B cell (primary cell): ENCODE measurements around the gene CALML5. TPM values are rescaled to one million over a fixed set of nuclear protein-coding genes. Genes with fewer than 3 reads are reported as not detected.

Source experiments
- ATAC-seq: fragments of 200-7000 bp; cut with Tn5 transposase; one replicate; pipeline ENCODE4 v1.10.0; 2021; ENCODE audit warnings: low read depth, mild to moderate bottlenecking, moderate number of reproducible peaks, moderate library complexity
- CTCF ChIA-PET: fragments of 350-600 bp; sonication (Branson Sonifier 250); formaldehyde crosslinking; loops from one replicate; lab custom pipeline; 2021; ENCODE audit warnings: antibody characterized with exemption, inconsistent platforms; lab: Charles Lee
- POLR2A ChIA-PET: fragments of 350-600 bp; sonication (Branson Sonifier 250); formaldehyde crosslinking; loops from one replicate; lab custom pipeline; 2021; ENCODE audit warnings: antibody characterized with exemption; lab: Charles Lee
- DNase-seq: peaks from one replicate; pipeline ENCODE4 v3.0.0; 2013
- H2AFZ ChIP-seq: 2 replicates; pipeline ENCODE4 v1.6.1; 2012; ENCODE audit warnings: mild to moderate bottlenecking, low read depth, low read length; ENCODE audit not compliant: insufficient read depth, poor library complexity, severe bottlenecking
- H3K27ac ChIP-seq, 2 donors: 1 replicate in 1 of 2; 2 replicates in 1 of 2; pipeline ENCODE4 v1.5.1; 2012 to 2013; ENCODE audit warnings: low read length in 2 of 2, mild to moderate bottlenecking in 2 of 2, moderate library complexity in 1 of 2
- H3K27me3 ChIP-seq, 4 experiments: fragments of 200-600 bp in 1 of 4; sonication (generic) in 1 of 4; replicated peaks in 1 of 4; 1 replicate in 2 of 4; 2 replicates in 2 of 4; pipeline versions ENCODE4 v1.6.1 to v1.7.0; 2013 to 2016; ENCODE audit warnings: low read length in 3 of 4, mild to moderate bottlenecking in 2 of 4, mixed read lengths in 1 of 4, moderate library complexity in 1 of 4; ENCODE audit not compliant: insufficient read depth in 4 of 4, control insufficient read depth in 3 of 4; ENCODE audit errors: control extremely low read depth in 1 of 4
- H3K36me3 ChIP-seq, 2 experiments: replicated peaks in 1 of 2; 1 replicate in 1 of 2; 2 replicates in 1 of 2; pipeline versions ENCODE4 v1.6.1 to v1.7.1; 2013; ENCODE audit warnings: low read length in 1 of 2; ENCODE audit not compliant: insufficient read depth in 2 of 2, control insufficient read depth in 1 of 2; ENCODE audit errors: control extremely low read depth in 1 of 2, extremely low read depth in 1 of 2
- H3K4me1 ChIP-seq, 2 donors: fragments of 200-600 bp in 1 of 2; sonication (generic) in 1 of 2; 1 replicate in 1 of 2; 2 replicates in 1 of 2; pipeline versions ENCODE4 v1.5.1 to v1.6.1; 2013 to 2017; ENCODE audit warnings: low read length in 2 of 2; ENCODE audit not compliant: control insufficient read depth in 2 of 2, insufficient read depth in 2 of 2
- H3K4me2 ChIP-seq: replicated peaks from 2 replicates; pipeline ENCODE3; 2012; ENCODE audit warnings: mild to moderate bottlenecking, low read depth, low read length; ENCODE audit not compliant: poor library complexity, severe bottlenecking
- H3K4me3 ChIP-seq, 5 experiments: fragments of 200-600 bp in 1 of 5; sonication (generic) in 1 of 5; 1 replicate in 3 of 5; 2 replicates in 2 of 5; pipeline versions ENCODE4 v1.5.1 to v1.7.0; 2011 to 2016; ENCODE audit warnings: low read length in 4 of 5, mild to moderate bottlenecking in 4 of 5, low read depth in 2 of 5, control low read depth in 1 of 5, moderate library complexity in 1 of 5; ENCODE audit not compliant: insufficient read depth in 1 of 5; ENCODE audit errors: control extremely low read depth in 1 of 5, extremely low read depth in 1 of 5
- H3K79me2 ChIP-seq: fragments of 200-600 bp; sonication (generic); one replicate; pipeline ENCODE4 v1.6.0; 2016; ENCODE audit warnings: low read length; ENCODE audit not compliant: control insufficient read depth, insufficient read depth
- H3K9ac ChIP-seq: fragments of 200-600 bp; sonication (generic); 2 replicates; pipeline ENCODE4 v1.6.1; 2017; ENCODE audit warnings: mild to moderate bottlenecking, low read length, moderate library complexity
- H3K9me3 ChIP-seq, 3 donors: one replicate each; pipeline versions ENCODE4 v1.6.1 to v1.7.1; 2013; ENCODE audit warnings: low read length in 2 of 3; ENCODE audit not compliant: control insufficient read depth in 2 of 3, insufficient read depth in 1 of 3; ENCODE audit errors: control extremely low read depth in 1 of 3
- H4K20me1 ChIP-seq: 2 replicates; pipeline ENCODE4 v1.6.0; 2012; ENCODE audit warnings: mild to moderate bottlenecking, low read length; ENCODE audit not compliant: insufficient read depth, control insufficient read depth, poor library complexity, severe bottlenecking
- H3K27ac Mint-ChIP-seq: one replicate; pipeline ENCODE4 v1.8.0; 2021; ENCODE audit warnings: mixed read lengths
- H3K27me3 Mint-ChIP-seq: one replicate; pipeline ENCODE4 v1.8.0; 2021; ENCODE audit warnings: mixed read lengths
- H3K4me1 Mint-ChIP-seq: one replicate; pipeline ENCODE4 v1.8.0; 2021; ENCODE audit warnings: mixed read lengths
- H3K4me3 Mint-ChIP-seq: one replicate; pipeline ENCODE4 v1.8.0; 2021; ENCODE audit warnings: mixed read lengths
- H3K9me3 Mint-ChIP-seq: one replicate; pipeline ENCODE4 v1.8.0; 2022; ENCODE audit warnings: mixed read lengths; ENCODE audit not compliant: insufficient read depth
- CTCF ChIP-seq: fragments of 200-600 bp; IDR thresholded peaks from one replicate; pipeline ENCODE4 v1.8.0; 2022; ENCODE audit warnings: antibody characterized with exemption, mild to moderate bottlenecking
- EZH2 ChIP-seq: IDR thresholded peaks from 2 replicates; pipeline ENCODE4 v1.6.1; 2012; ENCODE audit warnings: borderline replicate concordance, low read depth, mild to moderate bottlenecking, moderate library complexity, low read length; ENCODE audit not compliant: insufficient read depth, poor library complexity, severe bottlenecking
- WGBS: methylation state at CpG from one replicate; pipeline ENCODE4 v1.1.5; 2013; ENCODE audit warnings: missing lambda C conversion rate; ENCODE audit not compliant: insufficient coverage; 5-methylcytosine and 5-hydroxymethylcytosine counted together
- intact Hi-C: fragments of 100-400 bp; cut with micrococcal nuclease; formaldehyde crosslinking; loops from one replicate; pipeline ENCODE4 v1.10.0; 2022
- polyA plus RNA-seq: library from polyadenylated mRNA; depleted of rRNA; stranded (reverse); fragments of >200 nt; gene quantifications from 2 replicates; pipeline ENCODE4 v1.2.3, GENCODE V29; 2012
- total RNA-seq, 2 donors: library from RNA; stranded (reverse); fragments of 120-200 nt in 1 of 2; gene quantifications; 1 replicate in 1 of 2; 2 replicates in 1 of 2; pipeline versions ENCODE4 v1.2.3 to v1.2.4, GENCODE V29; 2013 to 2022

CALML5 gene
- total and polyA plus RNA-seq, 2 donors (not counting 1 experiment from before 2014, with no cell fraction given), result not detected

GRCh38 chr10:5507649-5508131, 8.3 kb upstream of the CALML5 start:
- ChIA-PET POLR2A (no interaction called here), CTCF (no interaction called here)
- Histone ChIP-seq H3K4me2 (no peak overlapping the region), H3K9me3 (no peaks in the 10 kb centered on the region), H3K4me1 (no peaks in the 10 kb centered on the region), H3K27ac (no peak overlapping the region), H3K9ac (no peak overlapping the region), H4K20me1 (no peaks in the 10 kb centered on the region), H2AFZ (no peak overlapping the region), H3K79me2 (no peaks in the 10 kb centered on the region), H3K36me3 (no peaks in the 10 kb centered on the region), H3K4me3 (no peak overlapping the region), H3K27me3 (peaks cover 0 to 7% (median 0%) of the 10 kb centered on the region in 4 experiments)
- no peak overlapping the region for H3K4me3 Mint-ChIP-seq
- no peak overlapping the region for H3K27ac Mint-ChIP-seq
- intact Hi-C loops, result no loop called here
- ATAC-seq (no peak), DNase-seq (no peak)
- no peaks in the 10 kb centered on the region for H3K4me1 Mint-ChIP-seq
- H3K9me3 Mint-ChIP-seq, result no peaks in the 10 kb centered on the region
- 93% methylated on average over 14 of the region's 14 CpGs for WGBS
- H3K27me3 Mint-ChIP-seq, result peaks cover 9% of the 10 kb centered on the region
- TF ChIP-seq CTCF (no peak), EZH2 (no peak)

- no peak overlapping the region for H3K27ac ChIP-seq
- DNase-seq, result no peak
- Mint-ChIP-seq H3K9me3 (no peaks in the 10 kb centered on the region), H3K4me1 (no peaks in the 10 kb centered on the region), H3K27me3 (peaks cover 9% of the 10 kb centered on the region), H3K27ac (no peak overlapping the region), H3K4me3 (no peak overlapping the region)
- H3K9me3 ChIP-seq, result no peaks in the 10 kb centered on the region
- ChIA-PET CTCF (no interaction called here), POLR2A (no interaction called here)
- H4K20me1 ChIP-seq, result no peaks in the 10 kb centered on the region
- no peak overlapping the region for H3K4me2 ChIP-seq
- H3K36me3 ChIP-seq, result no peaks in the 10 kb centered on the region
- H3K27me3 ChIP-seq, result peaks cover 0 to 4% (median 0%) of the 10 kb centered on the region in 4 experiments
- H3K4me3 ChIP-seq, result no peak overlapping the region
- no peaks in the 10 kb centered on the region for H3K79me2 ChIP-seq
- no peaks in the 10 kb centered on the region for H3K4me1 ChIP-seq
- TF ChIP-seq EZH2, result no peak
- TF ChIP-seq CTCF, result no peak
- H3K9ac ChIP-seq, result no peak overlapping the region
- H2AFZ ChIP-seq, result no peak overlapping the region
- intact Hi-C loops, result no loop called here
- 89% methylated on average over 18 of the region's 19 CpGs for WGBS
- ATAC-seq, result no peak
These were observed 7.6 kb upstream of the CALML5 start for GRCh38 chr10:5506751-5507648.
